Esophagus squamous epithelium (tissue), 5 donors: Measurements from ENCODE around the gene PHTF2. TPM values are rescaled to one million over a fixed set of nuclear protein-coding genes. Genes with fewer than 3 reads are reported as not detected.

Experiments
- DNase-seq: peaks from one replicate; lab custom pipeline; 2025; lab: John Stamatoyannopoulos, UW
- H3K27ac ChIP-seq, 4 donors: fragments of 200-600 bp; sonication (generic); one replicate each; pipeline ENCODE4 v1.5.1; 2016 to 2019; ENCODE audit warnings: mild to moderate bottlenecking in 1 of 4
- H3K27me3 ChIP-seq, 4 donors: fragments of 200-600 bp; sonication (generic); 1 replicate in 3 of 4; 2 replicates in 1 of 4; pipeline versions ENCODE4 v1.5.1 to v1.6.0; 2017 to 2021; ENCODE audit warnings: antibody characterized with exemption in 1 of 4
- H3K36me3 ChIP-seq, 3 donors: fragments of 200-600 bp; sonication (generic); one replicate each; pipeline ENCODE4 v1.5.1; 2016 to 2019
- H3K4me1 ChIP-seq, 3 donors: fragments of 200-600 bp; sonication (generic); one replicate each; pipeline ENCODE4 v1.5.1; 2017 to 2019
- H3K4me3 ChIP-seq, 4 donors: fragments of 200-600 bp; sonication (generic); 1 replicate in 3 of 4; 2 replicates in 1 of 4; pipeline ENCODE4 v1.5.1; 2016 to 2019; ENCODE audit warnings: mild to moderate bottlenecking in 2 of 4, moderate library complexity in 1 of 4
- H3K9me3 ChIP-seq, 3 donors: fragments of 200-600 bp; sonication (generic); one replicate each; pipeline ENCODE4 v1.5.1; 2016 to 2019
- POLR2A ChIP-seq, 4 donors: fragments of 450-650 bp; IDR thresholded peaks; one replicate each; pipeline ENCODE4 v1.6.1; 2017; ENCODE audit warnings: antibody characterized with exemption in 4 of 4, mild to moderate bottlenecking in 4 of 4, moderate library complexity in 3 of 4
- WGBS, 2 donors: methylation state at CpG; one replicate each; pipeline ENCODE4 v1.1.5; 2018; 5-methylcytosine and 5-hydroxymethylcytosine counted together
- intact Hi-C: fragments of 100-400 bp; cut with DNase I; formaldehyde crosslinking; loops from one replicate; pipeline ENCODE4 v1.15.0; 2022
- total RNA-seq, 4 donors: library from RNA; depleted of rRNA; stranded (reverse); fragments of >200 nt; gene quantifications; one replicate each; pipeline ENCODE4 v1.1.0, GENCODE V29; 2016
- TF ChIP-seq, protein P1 (sequence below), 6 experiments: fragments of 450-650 bp in 4 of 6; fragments of 200-600 bp in 2 of 6; sonication (generic) in 2 of 6; IDR thresholded peaks; one replicate each; pipeline ENCODE4 v1.5.1; 2016 to 2019; ENCODE audit warnings: antibody characterized with exemption in 6 of 6, mild to moderate bottlenecking in 4 of 6, moderate library complexity in 4 of 6
- donor health status: DM: yes; HTN: yes; CAD: no.

The PHTF2 gene
- total RNA-seq, 4 donors from 2014 or later = 6.5 to 15.4 (median 13.5) TPM

DNA sequence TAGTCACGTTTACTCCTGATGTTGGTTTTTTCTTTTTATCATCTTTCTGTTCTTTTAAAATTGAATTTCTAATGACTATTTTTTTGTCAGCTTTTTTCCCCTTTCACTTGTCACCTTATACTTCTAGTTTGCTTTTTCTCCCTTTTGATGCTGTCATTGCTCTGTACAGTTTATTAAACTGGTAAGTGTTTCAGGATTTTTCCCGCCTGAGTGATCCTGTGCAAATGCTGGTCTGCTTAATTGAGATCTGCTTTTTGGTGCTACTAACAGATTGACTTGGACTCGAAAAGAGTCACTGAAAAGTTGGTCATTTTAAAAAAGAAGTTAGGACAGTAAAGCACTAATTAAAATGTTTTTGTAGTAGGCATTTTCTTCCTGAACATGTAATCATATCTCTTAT is 95.2 kb downstream of the PHTF2 start:
- no peak for TF ChIP-seq POLR2A (IDR thresholded peaks at IDR 0.05)
- TF ChIP-seq, protein P1, sequence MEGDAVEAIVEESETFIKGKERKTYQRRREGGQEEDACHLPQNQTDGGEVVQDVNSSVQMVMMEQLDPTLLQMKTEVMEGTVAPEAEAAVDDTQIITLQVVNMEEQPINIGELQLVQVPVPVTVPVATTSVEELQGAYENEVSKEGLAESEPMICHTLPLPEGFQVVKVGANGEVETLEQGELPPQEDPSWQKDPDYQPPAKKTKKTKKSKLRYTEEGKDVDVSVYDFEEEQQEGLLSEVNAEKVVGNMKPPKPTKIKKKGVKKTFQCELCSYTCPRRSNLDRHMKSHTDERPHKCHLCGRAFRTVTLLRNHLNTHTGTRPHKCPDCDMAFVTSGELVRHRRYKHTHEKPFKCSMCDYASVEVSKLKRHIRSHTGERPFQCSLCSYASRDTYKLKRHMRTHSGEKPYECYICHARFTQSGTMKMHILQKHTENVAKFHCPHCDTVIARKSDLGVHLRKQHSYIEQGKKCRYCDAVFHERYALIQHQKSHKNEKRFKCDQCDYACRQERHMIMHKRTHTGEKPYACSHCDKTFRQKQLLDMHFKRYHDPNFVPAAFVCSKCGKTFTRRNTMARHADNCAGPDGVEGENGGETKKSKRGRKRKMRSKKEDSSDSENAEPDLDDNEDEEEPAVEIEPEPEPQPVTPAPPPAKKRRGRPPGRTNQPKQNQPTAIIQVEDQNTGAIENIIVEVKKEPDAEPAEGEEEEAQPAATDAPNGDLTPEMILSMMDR (IDR thresholded peaks at IDR 0.05) = no peak
- H3K9me3 ChIP-seq = no peaks in the 10 kb centered on the region
- H3K4me1 ChIP-seq = no peaks in the 10 kb centered on the region
- H3K36me3 ChIP-seq = no peaks in the 10 kb centered on the region
- intact Hi-C loops = no loop called here
- H3K27me3 ChIP-seq = no peaks in the 10 kb centered on the region
- no peak for DNase-seq
- H3K4me3 ChIP-seq = no peak overlapping the region
- H3K27ac ChIP-seq = no peak overlapping the region
- WGBS, 2 donors = 85 to 89% methylated on average over 3 of the region's 3 CpGs

DNA sequence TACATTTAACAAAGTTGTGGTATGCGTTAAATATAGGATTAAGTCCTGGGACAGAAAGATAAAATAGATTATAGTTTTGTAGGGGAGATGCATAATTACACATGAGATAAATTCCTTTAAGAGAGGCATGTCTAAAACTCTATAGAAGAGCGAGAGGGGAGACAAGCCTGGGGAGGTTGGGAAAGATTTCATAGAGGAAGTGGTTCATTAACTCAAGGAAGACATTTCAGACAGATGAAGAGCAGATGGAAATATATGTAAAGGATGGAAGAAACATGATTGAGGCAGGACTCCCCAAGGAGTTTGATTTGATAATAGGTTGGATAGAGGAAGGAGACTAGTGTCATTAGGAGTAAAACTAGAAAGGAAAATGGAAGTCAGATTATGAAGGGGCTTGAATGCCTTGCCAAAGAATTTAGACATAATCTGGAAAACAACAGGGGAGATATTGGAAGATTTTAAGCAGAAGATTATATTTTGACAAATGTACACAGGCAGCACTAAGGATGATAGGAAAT is 96.1 kb downstream of the PHTF2 start:
- 78 to 84% methylated on average over 2 of the region's 2 CpGs for WGBS, 2 donors
- intact Hi-C loops = no loop called here
- TF ChIP-seq POLR2A (IDR thresholded peaks at IDR 0.05) = no peak
- TF ChIP-seq, protein P1 (IDR thresholded peaks at IDR 0.05) = no peak
- DNase-seq = no peak
- H3K4me3 ChIP-seq = no peak overlapping the region
- no peak overlapping the region for H3K27ac ChIP-seq
- H3K9me3 ChIP-seq = no peaks in the 10 kb centered on the region
- H3K27me3 ChIP-seq = no peaks in the 10 kb centered on the region
- no peaks in the 10 kb centered on the region for H3K4me1 ChIP-seq
- no peaks in the 10 kb centered on the region for H3K36me3 ChIP-seq

DNA sequence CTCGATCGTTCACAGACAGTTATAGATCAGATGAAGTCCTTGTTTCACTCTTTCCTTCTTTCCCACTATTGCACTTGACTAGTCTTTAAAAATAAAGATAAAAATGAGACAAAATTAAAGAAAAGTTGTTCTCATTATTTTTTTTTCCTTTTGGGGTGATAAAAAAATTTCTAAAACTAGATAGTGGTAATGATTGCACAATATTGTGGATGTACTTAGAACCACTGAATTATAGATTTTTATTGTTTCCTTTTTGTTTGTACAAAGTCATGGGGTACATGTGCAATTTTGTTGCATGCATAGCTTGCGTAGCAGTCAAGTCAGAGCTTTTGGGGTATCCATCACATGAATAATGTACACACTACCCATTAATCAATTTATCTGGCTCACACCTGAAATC is 97.3 kb downstream of the PHTF2 start:
- Histone ChIP-seq H3K4me3 (no peak overlapping the region), H3K27me3 (no peaks in the 10 kb centered on the region), H3K27ac (no peak overlapping the region), H3K9me3 (no peaks in the 10 kb centered on the region), H3K4me1 (no peaks in the 10 kb centered on the region), H3K36me3 (no peaks in the 10 kb centered on the region)
- no peak for DNase-seq
- no peak for TF ChIP-seq POLR2A (IDR thresholded peaks at IDR 0.05)
- TF ChIP-seq, protein P1 (IDR thresholded peaks at IDR 0.05) = no peak
- intact Hi-C loops = no loop called here
- WGBS, 2 donors = 90 to 95% methylated on average over 3 of the region's 3 CpGs

DNA sequence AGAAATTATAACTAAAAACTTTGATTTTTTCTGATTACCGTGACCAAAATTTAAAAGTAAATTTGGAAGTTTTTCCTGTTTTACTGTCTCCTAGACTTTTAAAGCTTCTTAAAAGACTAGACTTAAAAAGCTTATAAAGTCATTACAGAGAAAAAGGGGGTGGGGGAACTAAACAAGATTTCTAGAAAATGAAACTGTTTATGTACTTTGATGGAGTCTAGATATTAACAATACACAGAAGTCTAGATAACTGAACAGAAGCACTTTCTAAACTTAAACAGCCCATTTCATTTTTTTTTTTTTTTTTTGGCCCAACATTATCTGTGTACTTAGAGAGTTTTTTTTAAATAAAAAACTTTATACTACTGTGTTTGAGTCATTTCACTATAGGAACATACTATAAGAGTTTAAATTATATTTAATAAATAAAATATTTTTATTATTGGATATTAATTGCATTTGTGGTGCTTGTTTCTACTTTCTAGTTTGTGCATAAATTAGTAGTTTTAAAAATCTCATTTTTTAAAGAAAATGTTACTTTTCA is 98.5 kb downstream of the PHTF2 start:
- intact Hi-C loops = no loop called here
- DNase-seq = no peak
- Histone ChIP-seq H3K9me3 (no peaks in the 10 kb centered on the region), H3K36me3 (no peaks in the 10 kb centered on the region), H3K27me3 (no peaks in the 10 kb centered on the region), H3K27ac (no peak overlapping the region), H3K4me1 (no peaks in the 10 kb centered on the region), H3K4me3 (no peak overlapping the region)
- TF ChIP-seq, protein P1 (IDR thresholded peaks at IDR 0.05) = no peak
- no peak for TF ChIP-seq POLR2A (IDR thresholded peaks at IDR 0.05)
- 86 to 96% methylated on average over 1 of the region's 1 CpG for WGBS, 2 donors

DNA sequence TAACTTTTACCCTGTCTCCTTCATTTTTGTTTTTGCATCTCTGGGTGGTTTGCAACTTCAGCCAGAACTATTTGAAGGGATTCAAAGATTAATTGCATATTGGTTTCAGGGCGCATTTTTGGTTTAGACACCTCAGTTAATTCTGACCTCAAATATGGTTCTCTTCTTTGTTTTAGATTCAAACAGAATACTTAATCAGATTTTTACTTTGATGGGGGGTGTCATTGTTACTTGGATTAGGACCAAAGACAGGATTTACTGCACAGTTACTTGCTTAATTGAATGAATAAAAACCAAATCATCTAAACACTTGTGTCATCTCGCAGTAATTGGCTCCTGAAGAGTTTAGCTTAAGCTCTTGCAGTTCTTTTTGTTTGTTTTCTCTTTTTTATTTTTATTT is 100.9 kb downstream of the PHTF2 start:
- Histone ChIP-seq H3K4me3 (no peak overlapping the region), H3K27me3 (no peaks in the 10 kb centered on the region), H3K27ac (no peak overlapping the region), H3K36me3 (no peaks in the 10 kb centered on the region), H3K9me3 (no peaks in the 10 kb centered on the region), H3K4me1 (no peaks in the 10 kb centered on the region)
- intact Hi-C loops = no loop called here
- WGBS, 2 donors = 86 to 89% methylated on average over 2 of the region's 2 CpGs
- no peak for DNase-seq
- TF ChIP-seq, protein P1 (IDR thresholded peaks at IDR 0.05) = no peak
- no peak for TF ChIP-seq POLR2A (IDR thresholded peaks at IDR 0.05)
